NCI-H1092 treated with DMSO at 0.1 percent for 48 hours (cell line): ENCODE results near the gene CAMTA1.
A peak's percentile ranks its signal among the peaks of the same experiment; 100 is the strongest.

Experiments
- DNase-seq: peaks from one replicate; lab custom pipeline; 2025; lab: John Stamatoyannopoulos, UW

CAMTA1 gene

GRCh38 chr1:7455796-7456721, 670.8 kb downstream of the CAMTA1 start:
- DNase-seq = peak; percentile 20

- no peak for DNase-seq
Measured at GRCh38 chr1:7456722-7457082, 671.4 kb downstream of the CAMTA1 start.

GRCh38 chr1:7457811-7458210, 672.6 kb downstream of the CAMTA1 start:
- no peak for DNase-seq

- DNase-seq = no peak
Measured at GRCh38 chr1:7458946-7459345, 673.7 kb downstream of the CAMTA1 start.

- no peak for DNase-seq
Measured at GRCh38 chr1:7459914-7460313, 674.7 kb downstream of the CAMTA1 start.

GRCh38 chr1:7460807-7461206, 675.6 kb downstream of the CAMTA1 start:
- no peak for DNase-seq

- DNase-seq = no peak
Measured at GRCh38 chr1:7462617-7463016, 677.4 kb downstream of the CAMTA1 start.

- no peak for DNase-seq
Measured at GRCh38 chr1:7463526-7463925, 678.3 kb downstream of the CAMTA1 start.

GRCh38 chr1:7464736-7465135, 679.5 kb downstream of the CAMTA1 start:
- DNase-seq = no peak

- DNase-seq = no peak
Measured at GRCh38 chr1:7467476-7468175, 682.4 kb downstream of the CAMTA1 start.

- DNase-seq = no peak
Measured at GRCh38 chr1:7468248-7468647, 683.0 kb downstream of the CAMTA1 start.

GRCh38 chr1:7469255-7469938, 684.1 kb downstream of the CAMTA1 start:
- no peak for DNase-seq

GRCh38 chr1:7470904-7471638, 685.8 kb downstream of the CAMTA1 start:
- DNase-seq = no peak

GRCh38 chr1:7471836-7472235, 686.6 kb downstream of the CAMTA1 start:
- peak; percentile 70 for DNase-seq

- no peak for DNase-seq
Measured at GRCh38 chr1:7473223-7474142, 688.2 kb downstream of the CAMTA1 start.

GRCh38 chr1:7474143-7474490, 688.9 kb downstream of the CAMTA1 start:
- DNase-seq = no peak

- DNase-seq = no peak
Measured at GRCh38 chr1:7474786-7475502, 689.7 kb downstream of the CAMTA1 start.

- no peak for DNase-seq
Measured at GRCh38 chr1:7475691-7476090, 690.4 kb downstream of the CAMTA1 start.

GRCh38 chr1:7476402-7476801, 691.1 kb downstream of the CAMTA1 start:
- no peak for DNase-seq

GRCh38 chr1:7476861-7477547, 691.8 kb downstream of the CAMTA1 start:
- DNase-seq = no peak
